Upper lobe of left lung (tissue), 6 donors: ENCODE data around the gene PRKAR1B. TPM values are rescaled to one million over a fixed set of nuclear protein-coding genes. Genes with fewer than 3 reads are reported as not detected.

Experiments
- ATAC-seq, 2 donors: fragments of 200-7000 bp; cut with Tn5 transposase; one replicate each; pipeline ENCODE4 v1.9.1; 2022; ENCODE audit warnings: mild to moderate bottlenecking in 2 of 2, moderate library complexity in 2 of 2; ENCODE audit not compliant: low FRiP score in 2 of 2
- DNase-seq, 2 donors: peaks; one replicate each; pipeline ENCODE4 v3.0.0-alpha.2; 2019 to 2020
- H3K27ac ChIP-seq, 4 donors: fragments of 200-600 bp; sonication (generic); one replicate each; pipeline ENCODE4 v1.5.1; 2016 to 2019
- H3K27me3 ChIP-seq, 4 donors: fragments of 200-600 bp; sonication (generic); one replicate each; pipeline ENCODE4 v1.5.1; 2017 to 2019
- H3K36me3 ChIP-seq, 4 donors: fragments of 200-600 bp; sonication (generic); one replicate each; pipeline ENCODE4 v1.5.1; 2016 to 2019
- H3K4me1 ChIP-seq, 4 donors: fragments of 200-600 bp; sonication (generic); one replicate each; pipeline ENCODE4 v1.5.1; 2018 to 2019
- H3K4me3 ChIP-seq, 4 donors: fragments of 200-600 bp; sonication (generic); one replicate each; pipeline ENCODE4 v1.5.1; 2017 to 2019; ENCODE audit warnings: mild to moderate bottlenecking in 2 of 4, moderate library complexity in 1 of 4
- H3K9me3 ChIP-seq, 4 donors: fragments of 200-600 bp; sonication (generic); one replicate each; pipeline ENCODE4 v1.5.1; 2018 to 2019
- EP300 ChIP-seq, 4 donors: sonication (generic); formaldehyde crosslinking; IDR thresholded peaks; one replicate each; pipeline ENCODE4 v1.5.1; 2017; ENCODE audit warnings: antibody characterized with exemption in 4 of 4, control low read depth in 2 of 4
- POLR2A ChIP-seq, 4 donors: fragments of 450-650 bp; IDR thresholded peaks; one replicate each; pipeline ENCODE4 v1.5.1; 2016 to 2017; ENCODE audit warnings: antibody characterized with exemption in 4 of 4, mild to moderate bottlenecking in 2 of 4
- POLR2AphosphoS5 ChIP-seq, 2 donors: sonication (generic); formaldehyde crosslinking; IDR thresholded peaks; one replicate each; pipeline ENCODE4 v1.5.1; 2017; ENCODE audit warnings: antibody characterized with exemption in 2 of 2
- WGBS, 2 donors: methylation state at CpG; one replicate each; pipeline ENCODE4 v1.1.5; 2017 to 2018; 5-methylcytosine and 5-hydroxymethylcytosine counted together
- total RNA-seq, 6 donors: library from RNA; depleted of rRNA in 4 of 6; stranded (reverse); fragments of >200 nt in 4 of 6; gene quantifications; one replicate each; pipeline versions ENCODE4 v1.1.0 to v1.2.1, GENCODE V29; 2016 to 2021
- TF ChIP-seq, protein P1 (sequence below), 6 experiments: fragments of 450-650 bp in 4 of 6; fragments of 200-600 bp in 2 of 6; sonication (generic) in 2 of 6; IDR thresholded peaks; one replicate each; pipeline ENCODE4 v1.5.1; 2016 to 2019; ENCODE audit warnings: antibody characterized with exemption in 6 of 6
- donor health status: DM: no; HTN: no; CAD: no; lungs with moderate emphysema.
- donor health status: DM: no; HTN: yes; CAD: no; lungs with severe emphysema.

Gene PRKAR1B
- total RNA-seq, 6 donors from 2014 or later, result 10.3 to 24.4 (median 20.9) TPM

- TF ChIP-seq, protein P1, sequence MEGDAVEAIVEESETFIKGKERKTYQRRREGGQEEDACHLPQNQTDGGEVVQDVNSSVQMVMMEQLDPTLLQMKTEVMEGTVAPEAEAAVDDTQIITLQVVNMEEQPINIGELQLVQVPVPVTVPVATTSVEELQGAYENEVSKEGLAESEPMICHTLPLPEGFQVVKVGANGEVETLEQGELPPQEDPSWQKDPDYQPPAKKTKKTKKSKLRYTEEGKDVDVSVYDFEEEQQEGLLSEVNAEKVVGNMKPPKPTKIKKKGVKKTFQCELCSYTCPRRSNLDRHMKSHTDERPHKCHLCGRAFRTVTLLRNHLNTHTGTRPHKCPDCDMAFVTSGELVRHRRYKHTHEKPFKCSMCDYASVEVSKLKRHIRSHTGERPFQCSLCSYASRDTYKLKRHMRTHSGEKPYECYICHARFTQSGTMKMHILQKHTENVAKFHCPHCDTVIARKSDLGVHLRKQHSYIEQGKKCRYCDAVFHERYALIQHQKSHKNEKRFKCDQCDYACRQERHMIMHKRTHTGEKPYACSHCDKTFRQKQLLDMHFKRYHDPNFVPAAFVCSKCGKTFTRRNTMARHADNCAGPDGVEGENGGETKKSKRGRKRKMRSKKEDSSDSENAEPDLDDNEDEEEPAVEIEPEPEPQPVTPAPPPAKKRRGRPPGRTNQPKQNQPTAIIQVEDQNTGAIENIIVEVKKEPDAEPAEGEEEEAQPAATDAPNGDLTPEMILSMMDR (IDR thresholded peaks at IDR 0.05), result no peak
- no peak for TF ChIP-seq POLR2A (IDR thresholded peaks at IDR 0.05)
- TF ChIP-seq EP300 (IDR thresholded peaks at IDR 0.05), result no peak
- no peak for TF ChIP-seq POLR2AphosphoS5 (IDR thresholded peaks at IDR 0.05)
- no peaks in the 10 kb centered on the region for H3K9me3 ChIP-seq
- peak overlapping the region in 3 of 4 donors; percentile 27 to 65 (median 43) for H3K27ac ChIP-seq
- H3K4me1 ChIP-seq, result peaks cover 22 to 75% (median 47%) of the 10 kb centered on the region in 4 donors
- ATAC-seq (no peak), DNase-seq (peak in 1 of 2 donors; percentile 29)
- WGBS, 2 donors, result 81 to 87% methylated on average over 6 to 10 of the region's 10 CpGs
- no peak overlapping the region for H3K4me3 ChIP-seq
- peaks cover 0 to 9% (median 0%) of the 10 kb centered on the region in 4 donors for H3K27me3 ChIP-seq
- H3K36me3 ChIP-seq, result peaks cover 0 to 20% (median 10%) of the 10 kb centered on the region in 4 donors
Measured at GRCh38 chr7:514242-514641, 212.8 kb downstream of the PRKAR1B start.

GRCh38 chr7:513521-514166 lies 213.4 kb downstream of the PRKAR1B start:
- peak overlapping the region; percentile 27 to 65 (median 56) for H3K27ac ChIP-seq
- ATAC-seq, result no peak
- no peak overlapping the region for H3K4me3 ChIP-seq

GRCh38 chr7:512541-513311 lies 214.4 kb downstream of the PRKAR1B start:
- Histone ChIP-seq H3K4me3 (no peak overlapping the region), H3K9me3 (no peaks in the 10 kb centered on the region), H3K4me1 (peaks cover 22 to 60% (median 35%) of the 10 kb centered on the region in 4 donors), H3K36me3 (peaks cover 0 to 25% (median 17%) of the 10 kb centered on the region in 4 donors), H3K27ac (peak overlapping the region; percentile 44 to 65 (median 56)), H3K27me3 (peaks cover 0 to 9% (median 0%) of the 10 kb centered on the region in 4 donors)
- 63% methylated on average over 31 of the region's 32 CpGs; no CpG with 5 or more reads in 1 of the 2 donors for WGBS, 2 donors
- ATAC-seq, result peak; percentile 18 to 80
- peak; percentile 89 to 92 for DNase-seq
- peak in 1 of 4 donors; percentile 11 for TF ChIP-seq POLR2A (IDR thresholded peaks at IDR 0.05)
- TF ChIP-seq POLR2AphosphoS5 (IDR thresholded peaks at IDR 0.05), result peak; percentile 33 to 61
- TF ChIP-seq EP300 (IDR thresholded peaks at IDR 0.05), result peak in 2 of 4 donors; percentile 10 to 68
- TF ChIP-seq, protein P1 (IDR thresholded peaks at IDR 0.05), result peak in 1 of 6 experiments; percentile 3

More at GRCh38 chr7:513521-514166, 213.4 kb downstream of the PRKAR1B start:
- WGBS, 2 donors, result 76 to 78% methylated on average over 19 to 20 of the region's 20 CpGs
- no peak for DNase-seq
- Histone ChIP-seq H3K9me3 (no peaks in the 10 kb centered on the region), H3K36me3 (peaks cover 0 to 25% (median 16%) of the 10 kb centered on the region in 4 donors), H3K4me1 (peaks cover 22 to 69% (median 43%) of the 10 kb centered on the region in 4 donors), H3K27me3 (peaks cover 0 to 9% (median 0%) of the 10 kb centered on the region in 4 donors)
- TF ChIP-seq POLR2A (IDR thresholded peaks at IDR 0.05) (no peak), POLR2AphosphoS5 (IDR thresholded peaks at IDR 0.05) (no peak), EP300 (IDR thresholded peaks at IDR 0.05) (no peak)
- TF ChIP-seq, protein P1 (IDR thresholded peaks at IDR 0.05), result no peak

DNA sequence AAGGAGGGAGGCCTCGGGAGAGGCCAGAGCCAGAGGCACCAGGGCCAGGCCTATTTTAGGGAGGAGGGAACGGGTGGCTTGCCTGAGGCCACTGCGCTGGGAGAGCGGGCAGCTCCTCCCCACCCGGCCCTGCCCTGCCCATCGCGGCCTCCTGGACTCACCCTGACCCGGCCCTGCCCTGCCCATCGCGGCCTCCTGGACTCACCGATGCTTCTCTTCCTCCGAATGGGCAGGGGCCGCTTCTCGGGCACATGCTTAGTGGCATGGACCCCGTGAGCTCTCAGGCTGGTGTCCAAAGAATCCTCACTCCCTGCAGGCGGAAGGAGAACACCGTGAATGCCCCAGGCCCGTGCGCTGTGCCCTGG lies 215.0 kb downstream of the PRKAR1B start:
- no peak for TF ChIP-seq POLR2AphosphoS5 (IDR thresholded peaks at IDR 0.05)
- TF ChIP-seq, protein P1 (IDR thresholded peaks at IDR 0.05), result no peak
- TF ChIP-seq EP300 (IDR thresholded peaks at IDR 0.05), result no peak
- TF ChIP-seq POLR2A (IDR thresholded peaks at IDR 0.05), result no peak
- Histone ChIP-seq H3K27me3 (peaks cover 0 to 8% (median 0%) of the 10 kb centered on the region in 4 donors), H3K27ac (peak overlapping the region in 3 of 4 donors; percentile 8 to 44 (median 40)), H3K4me1 (peaks cover 22 to 54% (median 35%) of the 10 kb centered on the region in 4 donors), H3K36me3 (peaks cover 0 to 25% (median 17%) of the 10 kb centered on the region in 4 donors), H3K9me3 (no peaks in the 10 kb centered on the region), H3K4me3 (no peak overlapping the region)
- peak in 1 of 2 donors; percentile 14 for ATAC-seq
- DNase-seq, result peak in 1 of 2 donors; percentile 81
- 90 to 92% methylated on average over 2 to 14 of the region's 19 CpGs for WGBS, 2 donors
